IPS-15b (cell line): ENCODE data around the gene COIL.
A peak's percentile ranks its signal among the peaks of the same experiment; 100 is the strongest.
"Not testable (repeated sequence)": the region's sequence is repeated elsewhere in the genome, so short reads cannot be mapped to it uniquely, and the experiment has no call there.

Source experiments
- H3K27me3 ChIP-seq: one replicate; pipeline ENCODE4 v1.6.1; 2013; ENCODE audit warnings: low read length; ENCODE audit not compliant: control insufficient read depth, insufficient read depth
- H3K36me3 ChIP-seq: one replicate; pipeline ENCODE4 v1.6.1; 2013; ENCODE audit warnings: low read length; ENCODE audit not compliant: control insufficient read depth, insufficient read depth
- H3K4me1 ChIP-seq: one replicate; pipeline ENCODE4 v1.6.1; 2013; ENCODE audit warnings: mild to moderate bottlenecking, low read length; ENCODE audit not compliant: control insufficient read depth, insufficient read depth
- H3K4me3 ChIP-seq: one replicate; pipeline ENCODE4 v1.5.1; 2013; ENCODE audit warnings: low read depth, low read length
- H3K9ac ChIP-seq: one replicate; pipeline ENCODE4 v1.6.1; 2013; ENCODE audit warnings: low read depth, mild to moderate bottlenecking, low read length
- H3K9me3 ChIP-seq: one replicate; pipeline ENCODE4 v1.6.1; 2013; ENCODE audit warnings: mild to moderate bottlenecking, low read length; ENCODE audit not compliant: control insufficient read depth, insufficient read depth

COIL gene

GRCh38 chr17:56994009-56994792 lies 33.4 kb upstream of the COIL start:
- H3K9ac ChIP-seq = no peak overlapping the region
- no peaks in the 10 kb centered on the region for H3K4me1 ChIP-seq
- no peaks in the 10 kb centered on the region for H3K27me3 ChIP-seq
- no peaks in the 10 kb centered on the region for H3K9me3 ChIP-seq
- H3K36me3 ChIP-seq = peaks cover 8% of the 10 kb centered on the region
- H3K4me3 ChIP-seq = no peak overlapping the region

GRCh38 chr17:56992364-56992763 lies 31.5 kb upstream of the COIL start:
- Histone ChIP-seq H3K9me3 (no peaks in the 10 kb centered on the region), H3K36me3 (peaks cover 3% of the 10 kb centered on the region)

GRCh38 chr17:56988901-56989572 lies 28.2 kb upstream of the COIL start:
- H3K9me3 ChIP-seq = no peaks in the 10 kb centered on the region
- no peaks in the 10 kb centered on the region for H3K27me3 ChIP-seq
- no peaks in the 10 kb centered on the region for H3K4me1 ChIP-seq
- peaks cover 8% of the 10 kb centered on the region for H3K36me3 ChIP-seq
- no peak overlapping the region for H3K9ac ChIP-seq
- H3K4me3 ChIP-seq = no peak overlapping the region

More at GRCh38 chr17:56992364-56992763, 31.5 kb upstream of the COIL start:
- Histone ChIP-seq H3K4me3 (no peak overlapping the region), H3K27me3 (no peaks in the 10 kb centered on the region), H3K4me1 (no peaks in the 10 kb centered on the region), H3K9ac (no peak overlapping the region)

- Histone ChIP-seq H3K4me3 (no peak overlapping the region), H3K9ac (no peak overlapping the region), H3K27me3 (no peaks in the 10 kb centered on the region), H3K4me1 (peaks cover 2% of the 10 kb centered on the region), H3K9me3 (no peaks in the 10 kb centered on the region), H3K36me3 (peaks cover 9% of the 10 kb centered on the region)
These were observed 26.5 kb upstream of the COIL start for GRCh38 chr17:56987283-56987834.

- Histone ChIP-seq H3K9me3 (no peaks in the 10 kb centered on the region), H3K4me1 (peaks cover 2% of the 10 kb centered on the region), H3K36me3 (peaks cover 11% of the 10 kb centered on the region), H3K27me3 (no peaks in the 10 kb centered on the region), H3K9ac (no peak overlapping the region), H3K4me3 (no peak overlapping the region)
These were observed 24.7 kb upstream of the COIL start for GRCh38 chr17:56985371-56986162.

- H3K36me3 ChIP-seq = peaks cover 9% of the 10 kb centered on the region
- H3K4me1 ChIP-seq = peaks cover 10% of the 10 kb centered on the region
- H3K9me3 ChIP-seq = no peaks in the 10 kb centered on the region
- no peak overlapping the region for H3K9ac ChIP-seq
- no peak overlapping the region for H3K4me3 ChIP-seq
- H3K27me3 ChIP-seq = no peaks in the 10 kb centered on the region
These were observed 22.5 kb upstream of the COIL start for GRCh38 chr17:56983366-56983765.

GRCh38 chr17:56982312-56982711 lies 21.5 kb upstream of the COIL start:
- no peaks in the 10 kb centered on the region for H3K9me3 ChIP-seq
- H3K4me3 ChIP-seq = no peak overlapping the region
- peaks cover 12% of the 10 kb centered on the region for H3K4me1 ChIP-seq
- no peak overlapping the region for H3K9ac ChIP-seq
- H3K36me3 ChIP-seq = peaks cover 9% of the 10 kb centered on the region
- H3K27me3 ChIP-seq = no peaks in the 10 kb centered on the region

- not testable (repeated sequence) for H3K27me3 ChIP-seq, H3K4me3 ChIP-seq
- H3K4me1 ChIP-seq = peaks cover 12% of the 10 kb centered on the region
These were observed 19.7 kb upstream of the COIL start for GRCh38 chr17:56980526-56980925.

GRCh38 chr17:56979091-56979480 lies 18.2 kb upstream of the COIL start:
- H3K9ac ChIP-seq = no peak overlapping the region
- H3K9me3 ChIP-seq = no peaks in the 10 kb centered on the region
- peak overlapping the region; percentile 82 for H3K4me3 ChIP-seq
- H3K27me3 ChIP-seq = no peaks in the 10 kb centered on the region
- peaks cover 4% of the 10 kb centered on the region for H3K36me3 ChIP-seq
- peaks cover 12% of the 10 kb centered on the region for H3K4me1 ChIP-seq

More at GRCh38 chr17:56980526-56980925, 19.7 kb upstream of the COIL start:
- not testable (repeated sequence) for H3K9me3 ChIP-seq, H3K9ac ChIP-seq, H3K36me3 ChIP-seq

GRCh38 chr17:56978441-56979090 lies 17.7 kb upstream of the COIL start:
- Histone ChIP-seq H3K9ac (no peak overlapping the region), H3K4me1 (peaks cover 12% of the 10 kb centered on the region), H3K27me3 (no peaks in the 10 kb centered on the region), H3K4me3 (peak overlapping the region; percentile 82), H3K9me3 (no peaks in the 10 kb centered on the region), H3K36me3 (peaks cover 4% of the 10 kb centered on the region)
